ENCODE results near the gene REM2.

- no peak for TF ChIP-seq REST (IDR thresholded peaks at IDR 0.05; ENCODE audit: insufficient read depth in 1 of 2, low read depth in 2 of 2, low read length in 2 of 2)
- no peak for TF ChIP-seq POLR2AphosphoS5 (IDR thresholded peaks at IDR 0.05; ENCODE audit: low read depth, low read length)
Observed at GRCh38 chr14:22893706-22894105, 10.7 kb downstream of the REM2 start.
